NCI-H524 (cell line): ENCODE data around the gene DUSP1.

Source experiments
- DNase-seq, 2 experiments: peaks; one replicate each; lab custom pipeline; 2025; lab: John Stamatoyannopoulos, UW

Gene DUSP1

GRCh38 chr5:172743112-172743959 is 27.7 kb downstream of the DUSP1 start:
- no peak for DNase-seq

- DNase-seq = no peak
Observed at GRCh38 chr5:172741206-172741582, 29.8 kb downstream of the DUSP1 start.

GRCh38 chr5:172740428-172741205 is 30.4 kb downstream of the DUSP1 start:
- DNase-seq = peak in 1 of 2 experiments; percentile 28

- DNase-seq = no peak
Observed at GRCh38 chr5:172739375-172739774, 31.6 kb downstream of the DUSP1 start.

GRCh38 chr5:172736508-172737135 is 34.4 kb downstream of the DUSP1 start:
- DNase-seq = no peak

- no peak for DNase-seq
Observed at GRCh38 chr5:172735141-172735831, 35.7 kb downstream of the DUSP1 start.

GRCh38 chr5:172733974-172734346 is 37.0 kb downstream of the DUSP1 start:
- no peak for DNase-seq

GRCh38 chr5:172733131-172733973 is 37.6 kb downstream of the DUSP1 start:
- peak in 1 of 2 experiments; percentile 27 for DNase-seq

GRCh38 chr5:172732201-172732865 is 38.7 kb downstream of the DUSP1 start:
- no peak for DNase-seq

GRCh38 chr5:172731680-172732074 is 39.3 kb downstream of the DUSP1 start:
- DNase-seq = no peak

- DNase-seq = no peak
Observed at GRCh38 chr5:172730981-172731679, 39.9 kb downstream of the DUSP1 start.

- DNase-seq = no peak
Observed at GRCh38 chr5:172730222-172730621, 40.8 kb downstream of the DUSP1 start.

- no peak for DNase-seq
Observed at GRCh38 chr5:172729588-172729987, 41.4 kb downstream of the DUSP1 start.

GRCh38 chr5:172728481-172729241 is 42.3 kb downstream of the DUSP1 start:
- no peak for DNase-seq

- no peak for DNase-seq
Observed at GRCh38 chr5:172727551-172727950, 43.4 kb downstream of the DUSP1 start.

GRCh38 chr5:172726966-172727365 is 44.0 kb downstream of the DUSP1 start:
- DNase-seq = no peak

- no peak for DNase-seq
Observed at GRCh38 chr5:172725785-172726184, 45.2 kb downstream of the DUSP1 start.

- no peak for DNase-seq
Observed at GRCh38 chr5:172725273-172725672, 45.7 kb downstream of the DUSP1 start.
